Measurements from ENCODE around the gene RPL18.
A peak's percentile ranks its signal among the peaks of the same experiment; 100 is the strongest.

Gene RPL18

DNA sequence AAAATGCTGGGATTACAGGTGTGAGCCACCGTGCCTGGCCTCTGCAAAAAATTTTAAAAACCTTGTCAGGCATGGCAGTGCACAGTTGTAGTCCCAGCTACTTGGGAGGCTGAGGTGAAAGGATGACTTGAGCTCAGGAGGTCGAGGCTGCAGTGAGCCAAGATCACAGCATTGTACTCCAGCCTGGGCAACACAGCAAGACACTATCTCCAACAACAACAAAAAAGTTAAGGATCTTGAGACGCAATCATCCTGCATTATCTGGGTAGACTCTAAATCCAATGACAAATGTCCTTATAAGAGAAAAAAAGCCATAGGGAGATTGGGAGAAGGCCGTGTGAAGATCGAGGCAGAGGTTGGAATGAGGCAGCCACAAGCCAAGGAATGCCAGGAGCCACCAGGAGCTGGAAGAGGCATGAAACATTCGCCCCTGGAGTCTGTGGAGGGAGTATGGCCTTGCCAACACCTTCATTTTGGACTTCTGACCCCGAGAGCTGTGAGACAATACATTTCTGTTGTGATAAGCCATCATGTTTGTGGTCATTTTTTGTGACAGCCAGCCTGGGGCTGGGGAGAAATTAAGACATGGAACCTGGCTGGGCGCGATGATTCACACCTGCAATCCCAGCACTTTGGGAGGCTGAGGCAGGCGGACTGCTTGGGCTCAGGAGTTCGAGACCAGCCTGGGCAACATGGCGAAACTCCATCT, 32.1 kb upstream of the RPL18 start:
- TF ChIP-seq, protein P1, sequence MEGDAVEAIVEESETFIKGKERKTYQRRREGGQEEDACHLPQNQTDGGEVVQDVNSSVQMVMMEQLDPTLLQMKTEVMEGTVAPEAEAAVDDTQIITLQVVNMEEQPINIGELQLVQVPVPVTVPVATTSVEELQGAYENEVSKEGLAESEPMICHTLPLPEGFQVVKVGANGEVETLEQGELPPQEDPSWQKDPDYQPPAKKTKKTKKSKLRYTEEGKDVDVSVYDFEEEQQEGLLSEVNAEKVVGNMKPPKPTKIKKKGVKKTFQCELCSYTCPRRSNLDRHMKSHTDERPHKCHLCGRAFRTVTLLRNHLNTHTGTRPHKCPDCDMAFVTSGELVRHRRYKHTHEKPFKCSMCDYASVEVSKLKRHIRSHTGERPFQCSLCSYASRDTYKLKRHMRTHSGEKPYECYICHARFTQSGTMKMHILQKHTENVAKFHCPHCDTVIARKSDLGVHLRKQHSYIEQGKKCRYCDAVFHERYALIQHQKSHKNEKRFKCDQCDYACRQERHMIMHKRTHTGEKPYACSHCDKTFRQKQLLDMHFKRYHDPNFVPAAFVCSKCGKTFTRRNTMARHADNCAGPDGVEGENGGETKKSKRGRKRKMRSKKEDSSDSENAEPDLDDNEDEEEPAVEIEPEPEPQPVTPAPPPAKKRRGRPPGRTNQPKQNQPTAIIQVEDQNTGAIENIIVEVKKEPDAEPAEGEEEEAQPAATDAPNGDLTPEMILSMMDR (IDR thresholded peaks at IDR 0.05; ENCODE audit: borderline replicate concordance, insufficient read depth, low read depth, low read length): no peak
- no peak overlapping the region for H3K4me3 ChIP-seq (ENCODE audit: low read depth, low read length)

DNA sequence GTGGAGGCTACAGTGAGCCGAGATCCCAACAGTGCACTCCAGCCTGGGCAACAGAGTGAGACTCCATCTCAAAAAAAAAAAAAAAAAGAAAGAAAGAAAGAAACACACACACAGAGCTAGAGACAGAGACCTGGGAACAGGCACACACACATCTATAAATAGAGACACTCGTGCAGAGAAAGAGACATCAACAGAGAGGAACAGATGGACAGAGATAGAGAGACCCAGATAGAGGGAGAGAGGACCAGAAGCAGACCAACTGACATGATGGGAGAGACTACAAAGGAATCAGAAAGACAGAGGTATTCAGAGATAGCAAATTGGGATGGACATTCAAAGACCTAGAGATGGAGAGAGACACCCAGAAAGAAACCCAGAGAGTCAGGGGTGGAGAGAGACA, 29.2 kb upstream of the RPL18 start:
- no peak overlapping the region for H3K4me3 ChIP-seq (ENCODE audit: low read depth, low read length)
- TF ChIP-seq, protein P1 (IDR thresholded peaks at IDR 0.05; ENCODE audit: borderline replicate concordance, insufficient read depth, low read depth, low read length): no peak

DNA sequence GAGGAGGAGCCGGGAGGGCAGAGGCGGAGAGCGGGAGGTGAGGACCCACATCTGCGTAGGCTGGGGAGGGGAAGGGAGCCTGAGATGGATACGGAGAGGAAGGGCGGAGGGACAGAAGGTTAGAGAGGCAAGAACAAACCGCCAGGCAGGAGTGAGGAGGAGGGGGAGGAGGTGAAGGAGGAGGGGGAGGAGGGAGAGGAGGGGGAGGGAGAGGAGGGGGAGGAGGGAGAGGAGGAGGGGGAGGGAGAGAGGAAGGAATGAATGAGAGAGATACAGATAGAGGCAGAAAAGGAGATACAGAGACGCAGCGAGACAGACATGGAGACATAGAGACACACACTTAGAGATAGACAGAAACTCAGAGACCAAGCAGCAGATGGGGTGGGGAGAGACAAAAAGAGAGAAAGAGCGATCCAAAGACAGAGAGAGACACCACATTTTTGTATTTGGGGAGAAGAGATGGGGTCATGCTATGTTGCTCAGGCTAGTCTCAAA, 27.8 kb upstream of the RPL18 start:
- H3K4me3 ChIP-seq (ENCODE audit: low read depth, low read length): peak overlapping the region; percentile 56
- TF ChIP-seq, protein P1 (IDR thresholded peaks at IDR 0.05; ENCODE audit: borderline replicate concordance, insufficient read depth, low read depth, low read length): no peak

DNA sequence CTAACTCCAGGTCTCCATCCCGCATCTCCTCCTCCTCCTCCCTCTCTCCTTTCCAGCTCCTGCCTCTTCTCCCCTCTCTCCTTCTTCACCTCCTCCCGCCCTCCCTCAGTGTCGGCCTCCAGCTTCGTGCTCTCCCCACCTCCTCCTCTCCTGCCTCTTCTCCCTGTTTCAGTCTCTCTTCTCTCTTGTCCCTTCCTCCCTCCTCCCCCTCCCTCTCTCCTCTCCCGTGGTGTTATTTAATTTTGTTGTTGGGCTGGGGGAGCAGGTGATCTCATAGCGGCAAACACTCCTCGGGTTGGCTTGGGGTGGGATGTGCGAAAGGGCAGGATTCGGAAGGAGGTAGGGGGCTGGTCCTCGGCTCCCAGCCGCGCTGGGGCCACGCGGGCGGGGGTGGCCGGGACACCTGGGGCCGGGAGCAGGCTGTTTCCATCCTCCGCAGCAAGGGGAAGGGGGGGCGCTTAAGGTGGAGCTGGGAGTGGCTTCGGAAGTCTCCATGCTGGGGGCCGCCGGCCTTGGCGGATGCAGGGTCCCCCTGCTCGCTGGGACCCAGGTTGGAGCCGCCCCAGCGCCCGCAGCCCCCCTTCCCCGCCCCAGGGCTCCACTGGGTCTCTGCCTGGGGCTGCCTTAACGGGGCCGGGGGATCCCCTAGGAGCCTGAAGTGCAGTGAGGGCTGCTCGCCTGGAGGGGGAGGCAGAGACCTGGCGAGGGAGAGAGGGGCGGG, 27.2 kb upstream of the RPL18 start, which contains the start of gene CA11:
TSS of gene CA11 (minus strand) at position 187 of the 721 bp plus-strand sequence. CDS start 555 bp downstream, outside the sequence.
- H3K4me3 ChIP-seq (ENCODE audit: low read depth, low read length): peak within 1 kb of the TSS; percentile 56
- TF ChIP-seq, protein P1 (IDR thresholded peaks at IDR 0.05; ENCODE audit: borderline replicate concordance, insufficient read depth, low read depth, low read length): peak; percentile 90

DNA sequence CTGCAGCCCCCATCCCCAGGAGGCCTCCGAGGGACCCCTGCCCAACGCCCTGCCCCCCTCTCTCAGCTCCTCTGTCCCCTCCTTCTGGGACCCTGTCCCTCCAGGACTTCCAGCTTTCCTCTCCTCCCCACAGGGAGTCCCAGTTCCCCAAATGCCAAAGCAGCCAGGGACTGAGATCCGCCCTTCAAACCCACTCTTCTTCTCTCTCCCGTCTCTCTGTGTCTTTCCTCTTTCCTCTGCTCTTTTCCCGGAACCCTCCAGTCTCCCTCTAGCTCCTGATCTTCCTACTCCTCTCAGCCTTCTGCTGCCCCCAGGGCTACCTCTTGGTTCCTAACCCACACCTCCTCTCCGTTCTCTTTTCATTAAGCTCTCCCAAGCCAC, 26.6 kb upstream of the RPL18 start:
- H3K4me3 ChIP-seq (ENCODE audit: low read depth, low read length): peak overlapping the region; percentile 56
- TF ChIP-seq, protein P1 (IDR thresholded peaks at IDR 0.05; ENCODE audit: borderline replicate concordance, insufficient read depth, low read depth, low read length): no peak

DNA sequence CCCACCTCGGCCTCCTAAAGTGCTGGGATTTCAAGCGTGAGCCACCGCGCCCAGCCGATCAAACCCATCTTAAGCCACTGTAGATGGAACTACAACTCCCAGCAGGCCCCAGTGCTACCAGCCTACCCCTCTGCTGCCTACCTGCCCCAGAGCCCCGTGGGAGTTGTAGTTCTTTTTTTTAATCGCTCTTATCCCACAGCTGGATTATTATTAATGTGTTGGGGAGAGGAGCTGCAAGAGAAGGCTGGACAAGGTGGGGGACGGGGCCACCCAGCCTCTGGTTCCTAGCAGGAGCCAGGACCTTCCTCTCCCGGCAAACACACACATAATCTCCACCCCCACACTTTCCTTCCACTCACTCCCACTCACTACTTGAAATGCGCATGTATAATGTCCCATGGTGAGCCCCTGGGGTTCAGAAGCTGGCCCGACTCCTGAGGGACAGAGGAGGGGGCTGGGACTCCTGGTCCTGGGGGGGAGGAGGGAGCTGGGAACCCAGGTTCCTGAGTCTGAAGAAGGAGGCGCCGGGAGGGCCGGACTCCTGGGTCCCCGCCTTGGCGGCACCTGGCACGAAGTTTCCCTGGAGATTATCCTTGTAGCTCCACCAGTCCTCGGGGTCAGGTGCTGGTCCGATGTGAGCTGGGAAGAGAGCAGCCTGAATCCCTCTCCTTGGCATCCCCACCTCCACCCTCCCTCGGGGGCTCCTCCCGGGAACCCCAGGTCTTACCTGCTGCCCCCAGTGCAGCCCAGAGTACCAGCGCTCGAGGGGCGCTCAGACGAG, 26.1 kb upstream of the RPL18 start:
- TF ChIP-seq, protein P1 (IDR thresholded peaks at IDR 0.05; ENCODE audit: borderline replicate concordance, insufficient read depth, low read depth, low read length): no peak
- H3K4me3 ChIP-seq (ENCODE audit: low read depth, low read length): peak overlapping the region; percentile 56

All from GM12875 (cell line).